Activated CD8-positive, alpha-beta memory T cell treated with anti-CD3 and anti-CD28 coated beads, Interleukin-2, amount 10 ng/mL, durations not matched to agents 7 days and 5 days (primary cell): Measurements from ENCODE around the gene CMIP. TPM values are rescaled to one million over a fixed set of nuclear protein-coding genes. Genes with fewer than 3 reads are reported as not detected.

Experiments
- ATAC-seq: fragments of 150-1000 bp; cut with Tn5 transposase; one replicate; pipeline ENCODE4 v1.10.0; 2021; ENCODE audit warnings: moderate library complexity
- CTCF ChIA-PET: fragments of 350-600 bp; sonication (Branson Sonifier 250); formaldehyde crosslinking; loops from one replicate; lab custom pipeline; 2021; ENCODE audit warnings: antibody characterized with exemption; lab: Charles Lee
- DNase-seq: peaks from one replicate; pipeline ENCODE4 v3.0.0-alpha.2; 2020
- H3K27ac Mint-ChIP-seq: one replicate; pipeline ENCODE4 v1.8.0; 2021; ENCODE audit warnings: mild to moderate bottlenecking, mixed read lengths
- H3K27me3 Mint-ChIP-seq: one replicate; pipeline ENCODE4 v1.8.0; 2021; ENCODE audit warnings: mixed read lengths
- H3K36me3 Mint-ChIP-seq: one replicate; pipeline ENCODE4 v1.8.0; 2021; ENCODE audit warnings: mild to moderate bottlenecking, mixed read lengths
- H3K4me1 Mint-ChIP-seq: one replicate; pipeline ENCODE4 v1.8.0; 2021; ENCODE audit warnings: mixed read lengths
- H3K4me3 Mint-ChIP-seq: one replicate; pipeline ENCODE4 v1.8.0; 2021; ENCODE audit warnings: mild to moderate bottlenecking, moderate library complexity, mixed read lengths
- H3K9me3 Mint-ChIP-seq: one replicate; pipeline ENCODE4 v1.8.0; 2022; ENCODE audit warnings: low read depth, mixed read lengths
- total RNA-seq, 2 experiments: library from RNA; stranded (reverse); gene quantifications; one replicate each; pipeline ENCODE4 v1.2.3, GENCODE V29; 2021

The CMIP gene
- total RNA-seq, 2 experiments from 2014 or later = 77.4 to 98.8 TPM

DNA sequence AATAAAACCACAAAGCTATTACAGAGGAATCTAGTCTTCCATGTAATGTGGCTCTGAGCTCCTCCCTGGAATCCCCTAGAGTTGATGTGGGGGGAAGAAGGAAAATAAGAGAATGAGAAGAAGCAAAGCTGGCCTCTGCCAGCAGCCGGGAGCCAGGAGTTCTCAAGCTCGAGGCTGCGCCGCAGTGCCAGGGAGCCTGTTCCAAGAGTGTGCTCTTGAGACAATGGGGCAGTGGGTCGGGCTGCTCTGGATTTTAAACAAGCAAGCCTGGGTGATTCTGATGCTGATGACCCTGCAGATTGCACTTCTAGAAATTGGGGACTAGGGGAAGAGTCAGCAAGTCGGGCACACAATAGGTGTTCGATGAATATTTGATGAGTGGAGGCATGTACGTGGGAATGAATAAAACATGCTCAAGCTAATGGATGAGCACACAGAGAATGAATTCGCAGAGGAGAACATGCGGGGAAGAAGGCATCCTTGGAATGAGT lies 119.9 kb downstream of the CMIP start:
- CTCF ChIA-PET = no interaction called here
- Mint-ChIP-seq H3K4me3 (no peak overlapping the region), H3K4me1 (peaks cover 16% of the 10 kb centered on the region), H3K36me3 (no peaks in the 10 kb centered on the region), H3K27ac (no peak overlapping the region), H3K27me3 (no peaks in the 10 kb centered on the region), H3K9me3 (no peaks in the 10 kb centered on the region)
- DNase-seq (no peak), ATAC-seq (no peak)

DNA sequence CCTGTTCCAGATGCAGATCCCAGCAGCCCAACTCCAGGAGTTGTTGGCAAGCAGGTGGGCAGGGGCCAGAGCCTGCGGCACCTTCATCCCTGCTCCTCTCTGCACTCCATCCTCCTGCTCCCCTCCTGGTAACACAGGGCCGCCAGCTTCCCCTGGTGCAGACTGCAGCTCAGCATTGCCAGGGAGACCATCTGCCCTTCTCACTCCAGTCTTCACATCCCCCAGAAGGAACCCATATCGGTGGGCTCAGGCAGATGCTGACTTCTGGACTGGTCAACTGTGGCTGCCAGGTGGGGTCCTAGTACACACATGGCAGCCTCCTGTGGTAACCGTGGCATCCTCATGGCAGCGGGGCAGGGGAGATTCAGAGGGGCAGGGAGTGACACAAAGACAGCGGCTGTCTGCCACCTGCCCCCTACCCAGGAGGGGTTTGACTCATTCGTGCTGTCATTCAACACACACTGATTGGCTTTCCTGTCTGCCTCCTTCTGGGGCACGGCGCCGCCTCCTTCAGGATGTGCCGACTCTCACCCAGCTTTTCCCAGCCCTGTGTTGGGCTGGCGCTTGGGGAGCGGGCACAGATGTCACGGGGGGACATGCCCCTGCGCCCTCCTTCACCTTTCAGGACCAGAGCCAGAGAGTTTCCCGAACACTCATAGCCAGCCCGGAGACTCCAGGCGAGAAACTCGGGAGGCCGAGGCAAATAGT lies 120.9 kb downstream of the CMIP start:
- H3K4me3 Mint-ChIP-seq = no peak overlapping the region
- H3K36me3 Mint-ChIP-seq = no peaks in the 10 kb centered on the region
- no peaks in the 10 kb centered on the region for H3K27me3 Mint-ChIP-seq
- CTCF ChIA-PET = no interaction called here
- no peaks in the 10 kb centered on the region for H3K9me3 Mint-ChIP-seq
- DNase-seq (no peak), ATAC-seq (no peak)
- H3K4me1 Mint-ChIP-seq = peaks cover 16% of the 10 kb centered on the region
- no peak overlapping the region for H3K27ac Mint-ChIP-seq

DNA sequence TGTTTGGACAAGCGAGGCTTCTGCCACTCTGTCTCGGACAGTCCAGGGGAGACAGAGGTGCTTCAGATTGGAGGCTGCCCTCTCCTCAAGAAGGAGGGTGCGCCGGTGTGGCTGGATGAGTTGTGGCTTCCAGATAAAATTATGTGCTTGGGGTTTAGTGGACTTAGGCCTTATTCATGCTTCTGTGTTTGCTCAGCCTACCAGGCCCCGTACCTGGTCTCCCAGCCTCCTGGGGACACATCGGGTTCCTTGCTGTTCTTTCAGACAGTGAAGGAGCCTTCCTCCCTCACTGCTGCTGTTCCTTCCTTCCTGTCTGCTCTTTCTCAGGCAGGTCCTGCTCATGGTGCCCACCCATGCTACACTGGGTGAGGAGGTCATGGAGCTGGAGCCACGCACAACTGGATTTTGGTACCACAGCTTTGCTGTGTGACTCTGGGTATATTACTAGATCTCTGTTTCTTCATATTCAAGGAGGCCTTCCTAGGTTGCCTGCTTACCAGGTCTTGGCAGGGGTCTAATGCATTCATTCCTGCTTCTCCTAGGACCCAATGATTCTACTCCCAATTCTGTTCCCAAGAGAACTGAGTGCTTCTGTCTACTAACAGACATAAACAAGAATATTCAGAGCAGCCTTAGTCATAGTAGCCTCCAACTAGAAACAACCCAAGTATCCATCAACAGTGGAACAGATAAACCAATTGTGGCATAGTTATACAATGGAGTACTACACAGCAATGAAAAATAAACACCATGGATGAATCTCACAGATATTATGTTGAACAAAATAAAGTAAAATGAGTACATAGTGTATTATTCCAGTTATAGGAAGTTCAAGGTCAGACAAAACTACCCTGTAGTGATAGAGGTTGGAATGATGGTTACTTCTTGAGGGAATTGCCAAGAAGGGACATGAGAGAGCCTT lies 121.7 kb downstream of the CMIP start:
- no peaks in the 10 kb centered on the region for H3K27me3 Mint-ChIP-seq
- DNase-seq = no peak
- no peaks in the 10 kb centered on the region for H3K9me3 Mint-ChIP-seq
- peaks cover 13% of the 10 kb centered on the region for H3K4me1 Mint-ChIP-seq
- H3K36me3 Mint-ChIP-seq = no peaks in the 10 kb centered on the region
- H3K27ac Mint-ChIP-seq = no peak overlapping the region
- H3K4me3 Mint-ChIP-seq = no peak overlapping the region
- CTCF ChIA-PET = no interaction called here
- no peak for ATAC-seq

DNA sequence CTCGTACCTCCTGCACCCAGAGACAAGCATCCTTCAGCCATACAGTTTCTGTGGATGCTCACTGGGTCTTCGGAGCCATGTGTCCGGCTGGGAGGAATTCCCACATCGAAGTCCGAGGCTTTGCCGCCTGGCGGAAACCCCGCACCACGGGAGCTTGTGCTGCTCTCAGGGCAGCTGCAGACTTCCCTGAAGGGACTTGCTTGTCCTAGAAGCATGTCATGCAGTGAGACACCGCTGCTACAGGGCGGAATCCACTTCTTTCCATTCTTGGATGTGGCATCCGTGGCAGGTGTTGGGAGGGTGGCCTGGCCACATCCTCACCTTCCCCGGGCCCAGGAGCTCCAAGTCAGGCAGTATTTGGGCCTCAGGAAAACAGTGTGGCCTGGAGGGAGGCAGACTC lies 122.5 kb downstream of the CMIP start:
- Mint-ChIP-seq H3K36me3 (no peaks in the 10 kb centered on the region), H3K27ac (no peak overlapping the region), H3K27me3 (no peaks in the 10 kb centered on the region), H3K9me3 (no peaks in the 10 kb centered on the region), H3K4me1 (peaks cover 13% of the 10 kb centered on the region), H3K4me3 (no peak overlapping the region)
- CTCF ChIA-PET = no interaction called here
- DNase-seq (no peak), ATAC-seq (no peak)

DNA sequence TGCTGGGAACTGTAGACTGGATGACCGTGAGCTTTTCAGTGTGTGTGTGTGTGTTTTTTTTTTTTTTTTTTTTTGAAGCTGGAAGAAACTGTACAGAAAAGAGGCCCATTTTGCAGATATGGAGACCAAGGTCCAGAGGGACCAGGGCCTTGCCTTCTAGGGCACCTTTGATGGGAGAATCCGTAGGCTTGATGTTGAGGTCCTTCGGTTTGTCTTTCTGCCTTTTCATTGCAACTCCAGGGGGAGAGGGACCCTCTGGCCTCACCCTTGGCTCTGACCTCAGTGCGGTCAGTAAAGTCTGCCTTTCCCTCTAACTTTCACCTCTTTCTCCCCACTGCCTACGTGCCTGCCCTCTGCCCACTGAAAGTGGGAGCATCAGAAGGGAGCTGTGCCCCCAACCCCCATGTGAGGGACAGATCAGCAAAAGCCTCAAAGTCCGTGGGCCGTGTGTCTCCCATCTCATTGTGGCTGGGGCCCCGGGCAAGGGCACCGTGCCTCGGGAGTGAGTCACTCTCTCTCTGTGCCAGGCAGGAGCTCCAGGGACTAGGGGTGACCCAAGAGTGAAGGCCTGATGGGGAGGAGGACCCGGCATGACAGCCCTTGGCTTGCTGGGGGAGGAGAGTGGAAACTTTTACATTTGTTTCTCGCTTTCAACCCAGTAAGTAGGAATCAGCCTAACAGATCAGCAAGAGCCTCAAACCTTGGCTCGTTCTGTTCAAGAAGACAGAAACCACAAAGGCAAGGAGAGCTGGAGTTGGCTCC lies 123.6 kb downstream of the CMIP start:
- H3K4me3 Mint-ChIP-seq = no peak overlapping the region
- H3K27me3 Mint-ChIP-seq = no peaks in the 10 kb centered on the region
- no peaks in the 10 kb centered on the region for H3K9me3 Mint-ChIP-seq
- H3K4me1 Mint-ChIP-seq = peaks cover 13% of the 10 kb centered on the region
- ATAC-seq (no peak), DNase-seq (no peak)
- H3K27ac Mint-ChIP-seq = no peak overlapping the region
- CTCF ChIA-PET = interaction anchor here (1.4 kb wide), 1 partner anchor 164 kb away, joined by 3 read pairs; no protein-coding TSS in a partner anchor
- no peaks in the 10 kb centered on the region for H3K36me3 Mint-ChIP-seq

DNA sequence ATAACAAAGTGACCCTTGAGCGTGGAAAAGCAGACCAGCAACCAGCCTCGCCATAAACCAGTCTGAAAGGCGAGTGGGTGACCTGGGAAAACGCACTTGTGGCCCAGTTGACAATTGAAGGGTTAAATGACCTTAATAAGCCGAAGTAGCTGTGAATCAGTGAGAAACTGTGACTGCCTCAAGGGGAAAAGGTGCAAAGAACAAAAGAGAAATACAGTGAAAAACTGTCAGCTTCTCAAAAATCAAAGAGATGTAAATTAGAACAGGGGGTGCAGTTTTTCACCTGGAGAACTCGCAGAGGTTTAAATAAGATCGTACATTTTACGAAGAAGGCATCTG lies 124.1 kb downstream of the CMIP start:
- H3K36me3 Mint-ChIP-seq = no peaks in the 10 kb centered on the region
- H3K4me1 Mint-ChIP-seq = peaks cover 13% of the 10 kb centered on the region
- H3K9me3 Mint-ChIP-seq = no peaks in the 10 kb centered on the region
- ATAC-seq (no peak), DNase-seq (no peak)
- CTCF ChIA-PET = interaction anchor here (1.4 kb wide), 1 partner anchor 165 kb away, joined by 3 read pairs; no protein-coding TSS in a partner anchor
- no peaks in the 10 kb centered on the region for H3K27me3 Mint-ChIP-seq
- H3K4me3 Mint-ChIP-seq = no peak overlapping the region
- H3K27ac Mint-ChIP-seq = no peak overlapping the region

DNA sequence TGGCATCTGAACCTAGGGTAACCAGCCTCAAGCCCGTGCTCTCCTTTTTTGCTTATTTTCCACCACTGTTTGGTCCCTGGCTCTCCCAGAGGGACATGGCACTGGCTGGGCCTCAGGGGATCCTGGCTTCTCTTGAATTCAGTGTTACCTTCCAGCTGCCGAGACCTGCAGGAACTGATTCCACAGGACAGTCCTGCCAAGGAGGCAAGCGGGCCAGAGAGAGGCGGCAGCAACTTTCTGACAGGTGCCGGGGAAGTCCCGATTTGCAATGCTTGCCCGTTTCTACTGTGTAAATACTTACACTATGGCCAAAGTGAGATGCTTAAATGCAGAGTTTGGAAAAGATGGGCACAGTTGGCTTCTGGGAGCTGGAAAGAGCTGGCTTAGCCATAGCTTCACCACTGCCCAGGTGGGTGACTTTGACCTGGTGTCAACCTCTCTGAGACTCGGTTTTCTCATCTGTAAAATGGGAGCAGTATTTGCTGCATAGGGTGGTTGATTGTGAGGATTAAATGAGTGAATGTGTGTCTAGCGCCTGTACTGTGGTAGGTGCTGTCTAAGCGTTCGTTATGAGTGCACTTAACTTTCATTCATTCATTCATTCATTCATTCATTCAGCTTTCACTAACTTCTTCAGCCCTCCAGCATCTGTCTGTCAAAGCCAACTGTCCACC lies 124.9 kb downstream of the CMIP start:
- no peaks in the 10 kb centered on the region for H3K27me3 Mint-ChIP-seq
- H3K4me3 Mint-ChIP-seq = no peak overlapping the region
- CTCF ChIA-PET = interaction anchor here (1.4 kb wide), 1 partner anchor 166 kb away, joined by 3 read pairs; no protein-coding TSS in a partner anchor
- H3K27ac Mint-ChIP-seq = no peak overlapping the region
- ATAC-seq (no peak), DNase-seq (no peak)
- peaks cover 13% of the 10 kb centered on the region for H3K4me1 Mint-ChIP-seq
- no peaks in the 10 kb centered on the region for H3K36me3 Mint-ChIP-seq
- H3K9me3 Mint-ChIP-seq = no peaks in the 10 kb centered on the region

DNA sequence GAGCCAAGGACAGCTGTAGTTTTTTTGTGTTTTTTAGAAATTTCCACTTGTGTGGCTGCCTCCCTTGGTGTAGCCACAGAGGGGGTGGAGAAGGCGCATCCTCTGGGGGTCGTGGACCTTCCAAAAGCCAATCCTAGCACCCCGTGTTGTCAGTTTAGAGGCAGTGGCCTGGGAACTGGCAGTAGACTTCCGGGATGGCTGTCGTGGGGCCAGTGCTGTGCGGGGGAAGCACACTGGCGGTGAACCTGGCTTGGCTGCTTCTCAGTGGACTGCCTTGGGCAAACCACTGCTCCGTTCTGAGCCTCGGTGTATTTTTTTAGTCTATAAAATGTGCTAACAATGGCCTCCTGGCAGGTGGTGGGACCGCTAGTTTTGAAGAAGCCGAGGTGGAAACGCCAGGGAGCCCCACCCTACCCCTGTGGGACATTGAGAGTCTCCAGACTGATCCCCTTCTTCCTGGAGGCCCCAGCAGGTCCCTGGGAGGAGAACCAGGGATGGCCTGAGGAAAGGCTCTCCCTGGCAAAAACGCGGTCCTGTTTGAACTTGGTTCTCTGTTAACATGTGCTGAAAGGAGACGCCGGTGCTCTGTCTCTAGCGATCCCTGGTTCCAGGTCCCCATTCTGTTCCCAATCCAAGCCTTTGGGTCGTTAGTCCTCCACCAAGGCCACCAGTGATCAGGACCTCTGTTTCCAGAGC lies 125.7 kb downstream of the CMIP start:
- peaks cover 13% of the 10 kb centered on the region for H3K4me1 Mint-ChIP-seq
- H3K4me3 Mint-ChIP-seq = no peak overlapping the region
- DNase-seq (no peak), ATAC-seq (no peak)
- no peaks in the 10 kb centered on the region for H3K27me3 Mint-ChIP-seq
- H3K36me3 Mint-ChIP-seq = no peaks in the 10 kb centered on the region
- H3K9me3 Mint-ChIP-seq = no peaks in the 10 kb centered on the region
- H3K27ac Mint-ChIP-seq = no peak overlapping the region
- CTCF ChIA-PET = no interaction called here

- no peak overlapping the region for H3K4me3 Mint-ChIP-seq
- peaks cover 13% of the 10 kb centered on the region for H3K4me1 Mint-ChIP-seq
- no peaks in the 10 kb centered on the region for H3K27me3 Mint-ChIP-seq
- H3K27ac Mint-ChIP-seq = no peak overlapping the region
- H3K9me3 Mint-ChIP-seq = no peaks in the 10 kb centered on the region
- ATAC-seq (no peak), DNase-seq (no peak)
- CTCF ChIA-PET = no interaction called here
- H3K36me3 Mint-ChIP-seq = no peaks in the 10 kb centered on the region
Measured at GRCh38 chr16:81571175-81571574, 126.6 kb downstream of the CMIP start.

GRCh38 chr16:81571592-81572385 lies 127.2 kb downstream of the CMIP start:
- ATAC-seq (no peak), DNase-seq (no peak)
- H3K36me3 Mint-ChIP-seq = no peaks in the 10 kb centered on the region
- H3K4me1 Mint-ChIP-seq = peaks cover 13% of the 10 kb centered on the region
- H3K27ac Mint-ChIP-seq = no peak overlapping the region
- no peaks in the 10 kb centered on the region for H3K27me3 Mint-ChIP-seq
- H3K4me3 Mint-ChIP-seq = no peak overlapping the region
- CTCF ChIA-PET = no interaction called here
- no peaks in the 10 kb centered on the region for H3K9me3 Mint-ChIP-seq

DNA sequence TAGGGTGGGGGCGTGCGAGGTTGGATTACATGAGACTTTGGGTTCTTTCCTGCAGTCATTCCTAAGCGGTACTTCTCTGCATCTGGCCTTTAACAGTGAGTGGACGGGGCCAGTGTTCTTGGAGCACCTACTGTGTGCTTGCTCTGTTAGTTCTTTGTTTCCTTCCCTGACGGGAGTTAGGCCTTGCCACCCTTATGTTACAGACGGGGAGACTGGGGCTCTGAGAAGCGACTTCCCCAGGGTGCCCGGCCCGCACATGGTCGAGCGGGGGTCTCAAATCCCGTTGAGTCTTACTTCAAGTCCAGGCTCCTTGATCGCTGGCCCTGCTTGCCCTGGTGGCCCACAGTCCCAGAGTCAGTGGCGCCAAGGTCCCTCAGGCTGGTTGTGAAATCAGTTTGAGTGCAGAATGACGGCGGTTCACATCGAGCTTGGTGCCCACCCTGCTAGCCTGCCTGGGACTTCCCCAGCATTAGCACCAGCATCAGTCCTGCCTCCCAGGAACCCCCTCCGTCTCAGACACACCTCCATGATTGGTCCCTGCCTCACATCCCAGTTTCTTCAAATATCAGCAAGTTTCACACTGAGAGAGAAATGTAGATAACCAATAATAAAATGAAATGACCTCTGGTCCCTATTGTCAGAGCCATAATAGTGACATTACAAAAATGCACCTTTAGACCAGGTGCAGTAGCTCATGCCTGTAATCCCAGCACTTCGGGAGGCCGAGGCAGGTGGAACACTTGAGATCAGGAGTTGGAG lies 128.0 kb downstream of the CMIP start:
- ATAC-seq (no peak), DNase-seq (no peak)
- CTCF ChIA-PET = no interaction called here
- Mint-ChIP-seq H3K36me3 (no peaks in the 10 kb centered on the region), H3K27me3 (no peaks in the 10 kb centered on the region), H3K4me1 (peaks cover 11% of the 10 kb centered on the region), H3K4me3 (no peak overlapping the region), H3K9me3 (no peaks in the 10 kb centered on the region), H3K27ac (no peak overlapping the region)
